Fibroblast of skin of back (primary cell): ENCODE results near the gene SH3BGRL3.

ENCODE experiments used
- DNase-seq: peaks from one replicate; pipeline ENCODE4 v3.0.0-alpha.2; 2013

SH3BGRL3 gene

GRCh38 chr1:26277719-26278118 lies 2.2 kb upstream of the SH3BGRL3 start:
- no peak for DNase-seq

GRCh38 chr1:26278303-26278702 lies 1.6 kb upstream of the SH3BGRL3 start:
- peak; percentile 90 for DNase-seq

GRCh38 chr1:26278724-26279455 lies 996 bp upstream of the SH3BGRL3 start:
- peak; percentile 85 for DNase-seq

GRCh38 chr1:26280333-26281042 lies 602 bp downstream of the SH3BGRL3 start:
- peak; percentile 74 for DNase-seq

GRCh38 chr1:26281091-26281958 lies 1.4 kb downstream of the SH3BGRL3 start:
- peak; percentile 55 for DNase-seq

- peak; percentile 52 for DNase-seq
These were observed 2.1 kb downstream of the SH3BGRL3 start for GRCh38 chr1:26281971-26282370.

GRCh38 chr1:26282401-26282918 lies 2.6 kb downstream of the SH3BGRL3 start:
- no peak for DNase-seq

GRCh38 chr1:26283279-26283853 lies 3.5 kb downstream of the SH3BGRL3 start:
- DNase-seq, result no peak

- DNase-seq, result no peak
These were observed 4.1 kb downstream of the SH3BGRL3 start for GRCh38 chr1:26283871-26284596.

- peak; percentile 97 for DNase-seq
These were observed 4.9 kb downstream of the SH3BGRL3 start for GRCh38 chr1:26284597-26285347.

GRCh38 chr1:26285366-26286063 lies 5.6 kb downstream of the SH3BGRL3 start:
- DNase-seq, result no peak

GRCh38 chr1:26286064-26286416 lies 6.2 kb downstream of the SH3BGRL3 start:
- DNase-seq, result no peak

GRCh38 chr1:26287033-26287711 lies 7.3 kb downstream of the SH3BGRL3 start:
- DNase-seq, result peak; percentile 46

- no peak for DNase-seq
These were observed 7.9 kb downstream of the SH3BGRL3 start for GRCh38 chr1:26287811-26288210.

- no peak for DNase-seq
These were observed 8.5 kb downstream of the SH3BGRL3 start for GRCh38 chr1:26288311-26288941.

- DNase-seq, result no peak
These were observed 9.5 kb downstream of the SH3BGRL3 start for GRCh38 chr1:26289158-26290059.

GRCh38 chr1:26290122-26290881 lies 10.4 kb downstream of the SH3BGRL3 start:
- DNase-seq, result no peak

GRCh38 chr1:26290882-26291261 lies 11.0 kb downstream of the SH3BGRL3 start:
- DNase-seq, result no peak
